K562 (cell line): Measurements from ENCODE around the gene CEBPA. TPM values are rescaled to one million over a fixed set of nuclear protein-coding genes. Genes with fewer than 3 reads are reported as not detected.
A peak's percentile ranks its signal among the peaks of the same experiment; 100 is the strongest.

ENCODE experiments used
- CXXC5 ChIP-seq: fragments of 250-450 bp; sonication (Bioruptor Pico); IDR thresholded peaks from 2 replicates; pipeline ENCODE4 v1.8.0; 2022; ENCODE audit warnings: inconsistent platforms, mild to moderate bottlenecking, moderate library complexity
- DMBX1 ChIP-seq: fragments of 250-450 bp; sonication (Bioruptor Pico); IDR thresholded peaks from 2 replicates; pipeline ENCODE4 v1.8.0; 2022; ENCODE audit warnings: inconsistent platforms, mild to moderate bottlenecking, moderate library complexity, borderline replicate concordance
- KDM2B ChIP-seq: fragments of 250-450 bp; sonication (Bioruptor Pico); IDR thresholded peaks from 2 replicates; pipeline ENCODE4 v1.8.0; 2021; ENCODE audit warnings: mild to moderate bottlenecking, moderate library complexity
- KDM5B ChIP-seq: fragments of 200-600 bp; sonication (generic); IDR thresholded peaks from 2 replicates; pipeline ENCODE4 v1.6.1; 2012; ENCODE audit warnings: low read depth, mild to moderate bottlenecking, moderate library complexity, low read length, control low read depth, inconsistent platforms; ENCODE audit not compliant: insufficient replicate concordance
- NELFE ChIP-seq: IDR thresholded peaks from 2 replicates; pipeline ENCODE4 v1.6.1; 2011; ENCODE audit warnings: mild to moderate bottlenecking; ENCODE audit not compliant: insufficient read depth, insufficient read length
- POLR2AphosphoS5 ChIP-seq: IDR thresholded peaks from 2 replicates; pipeline ENCODE4 v1.6.1; 2011; ENCODE audit warnings: mild to moderate bottlenecking, low read depth, low read length, moderate library complexity; ENCODE audit not compliant: control insufficient read depth, insufficient read depth
- RBFOX2 ChIP-seq: fragments of 200-400 bp; formaldehyde crosslinking; IDR thresholded peaks from 2 replicates; pipeline ENCODE4 v1.6.1; 2017; ENCODE audit warnings: low read depth, mild to moderate bottlenecking, low read length, moderate library complexity
- SMAD4 ChIP-seq: fragments of 250-450 bp; sonication (Bioruptor Pico); conservative IDR thresholded peaks from 2 replicates; pipeline ENCODE4 v1.8.0; 2021; ENCODE audit warnings: inconsistent platforms, mild to moderate bottlenecking, moderate library complexity
- STAT5A ChIP-seq: IDR thresholded peaks from 2 replicates; pipeline ENCODE4 v1.6.1; 2012; ENCODE audit warnings: low read length, inconsistent platforms, borderline replicate concordance
- TAF1 ChIP-seq: IDR thresholded peaks from 2 replicates; pipeline ENCODE4 v1.6.1; 2011; ENCODE audit warnings: mild to moderate bottlenecking, low read length, moderate library complexity; ENCODE audit not compliant: insufficient read depth, control insufficient read depth, severe bottlenecking; ENCODE audit errors: extremely low read depth
- polyA plus RNA-seq, 8 experiments: library from polyadenylated mRNA; depleted of rRNA in 4 of 8; stranded (reverse) in 5 of 8; unstranded in 3 of 8; fragments of >200 nt; fragmentation: Nextera tagmentation in 2 of 8; fragmentation: Illumina TruSeq in 1 of 8; extraction: Ambion mirVana in 2 of 8; extraction: Trizol in 1 of 8; gene quantifications; 2 replicates each; pipeline versions ENCODE4 v1.2.1 to v1.2.3, GENCODE V29; 2011 to 2014; ENCODE audit warnings: inconsistent platforms in 1 of 8, missing spikeins in 1 of 8
- total RNA-seq, 7 experiments: library from RNA; depleted of rRNA in 6 of 7; stranded (reverse); fragments of >200 nt in 6 of 7; fragmentation: Illumina TruSeq in 2 of 7; extraction: Trizol in 2 of 7; gene quantifications; 2 replicates each; pipeline versions ENCODE4 v1.2.1 to v1.2.3, GENCODE V29; 2011 to 2021; ENCODE audit warnings: low replicate concordance in 1 of 7
- TF ChIP-seq, protein P1 (sequence below): fragments of 250-450 bp; sonication (Bioruptor Pico); IDR thresholded peaks from 2 replicates; pipeline ENCODE4 v1.5.0; 2021; ENCODE audit warnings: mild to moderate bottlenecking, borderline replicate concordance
- TF ChIP-seq, protein P2 (sequence below), 2 experiments: IDR thresholded peaks; 2 replicates each; pipeline ENCODE4 v1.6.1; 2012; ENCODE audit warnings: improper control_type of control experiment in 2 of 2, low read depth in 2 of 2, low read length in 2 of 2, borderline replicate concordance in 1 of 2
- TF ChIP-seq, protein P3 (sequence below): IDR thresholded peaks from 3 replicates; pipeline ENCODE4 v1.6.1; 2011; ENCODE audit warnings: borderline replicate concordance, mild to moderate bottlenecking; ENCODE audit not compliant: insufficient read length, insufficient read depth
- TF ChIP-seq, protein P4 (sequence below): sonication (generic); formaldehyde crosslinking; IDR thresholded peaks from 2 replicates; pipeline ENCODE4 v1.4.0; 2020; ENCODE audit warnings: mild to moderate bottlenecking, missing genetic modification reagents
- TF ChIP-seq, protein P5 (sequence below): sonication (generic); formaldehyde crosslinking; IDR thresholded peaks from 2 replicates; pipeline ENCODE4 v1.8.1; 2023; ENCODE audit warnings: mild to moderate bottlenecking, missing genetic modification reagents, moderate library complexity

Gene CEBPA
- total and polyA plus RNA-seq, 9 of the 15 experiments (the other 6 are each of a cell fraction or from before 2014, with no cell fraction given) = 0.03 to 0.59 (median 0.15) TPM; not detected in 2

DNA sequence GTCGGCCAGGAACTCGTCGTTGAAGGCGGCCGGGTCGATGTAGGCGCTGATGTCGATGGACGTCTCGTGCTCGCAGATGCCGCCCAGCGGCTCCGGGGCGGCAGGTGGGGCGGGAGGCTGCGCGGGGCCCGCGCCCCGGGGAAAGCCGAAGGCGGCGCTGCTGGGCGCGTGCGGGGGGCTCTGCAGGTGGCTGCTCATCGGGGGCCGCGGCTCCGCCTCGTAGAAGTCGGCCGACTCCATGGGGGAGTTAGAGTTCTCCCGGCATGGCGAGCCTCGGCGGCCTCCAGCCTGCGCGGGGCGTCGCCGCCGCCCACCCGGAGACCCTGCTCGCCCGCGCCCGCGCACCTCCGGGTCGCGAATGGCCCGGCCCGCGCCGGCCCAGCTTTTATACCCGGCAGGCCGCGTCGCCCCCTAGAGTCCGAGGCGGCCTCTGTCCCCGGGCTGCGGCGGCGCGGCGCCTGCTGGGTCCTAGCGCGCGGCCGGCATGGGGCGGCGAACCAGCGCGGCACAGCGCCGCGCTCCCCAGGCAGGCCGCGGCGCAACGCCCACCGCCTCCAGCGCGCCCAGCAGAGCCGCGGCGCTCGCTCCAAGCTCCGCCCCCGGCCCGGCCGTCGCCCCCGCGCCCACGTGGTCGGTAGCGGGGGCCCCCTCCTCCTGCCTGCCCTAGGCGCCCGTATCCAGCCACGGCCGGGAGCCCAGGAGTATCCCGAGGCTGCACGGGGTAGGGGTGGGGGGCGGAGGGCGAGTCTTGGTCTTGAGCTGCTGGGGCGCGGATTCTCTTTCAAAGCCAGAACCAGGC, at the start of gene CEBPA (continued):
- TF ChIP-seq, protein P1, sequence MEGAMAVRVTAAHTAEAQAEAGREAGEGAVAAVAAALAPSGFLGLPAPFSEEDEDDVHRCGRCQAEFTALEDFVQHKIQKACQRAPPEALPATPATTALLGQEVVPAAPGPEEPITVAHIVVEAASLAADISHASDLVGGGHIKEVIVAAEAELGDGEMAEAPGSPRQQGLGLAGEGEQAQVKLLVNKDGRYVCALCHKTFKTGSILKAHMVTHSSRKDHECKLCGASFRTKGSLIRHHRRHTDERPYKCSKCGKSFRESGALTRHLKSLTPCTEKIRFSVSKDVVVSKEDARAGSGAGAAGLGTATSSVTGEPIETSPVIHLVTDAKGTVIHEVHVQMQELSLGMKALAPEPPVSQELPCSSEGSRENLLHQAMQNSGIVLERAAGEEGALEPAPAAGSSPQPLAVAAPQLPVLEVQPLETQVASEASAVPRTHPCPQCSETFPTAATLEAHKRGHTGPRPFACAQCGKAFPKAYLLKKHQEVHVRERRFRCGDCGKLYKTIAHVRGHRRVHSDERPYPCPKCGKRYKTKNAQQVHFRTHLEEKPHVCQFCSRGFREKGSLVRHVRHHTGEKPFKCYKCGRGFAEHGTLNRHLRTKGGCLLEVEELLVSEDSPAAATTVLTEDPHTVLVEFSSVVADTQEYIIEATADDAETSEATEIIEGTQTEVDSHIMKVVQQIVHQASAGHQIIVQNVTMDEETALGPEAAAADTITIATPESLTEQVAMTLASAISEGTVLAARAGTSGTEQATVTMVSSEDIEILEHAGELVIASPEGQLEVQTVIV (CRISPR knock-in tag) = no peak
- TF ChIP-seq POLR2AphosphoS5 = peak; percentile 67; the same call in 1 of the 2 replicates
- TF ChIP-seq, protein P2, sequence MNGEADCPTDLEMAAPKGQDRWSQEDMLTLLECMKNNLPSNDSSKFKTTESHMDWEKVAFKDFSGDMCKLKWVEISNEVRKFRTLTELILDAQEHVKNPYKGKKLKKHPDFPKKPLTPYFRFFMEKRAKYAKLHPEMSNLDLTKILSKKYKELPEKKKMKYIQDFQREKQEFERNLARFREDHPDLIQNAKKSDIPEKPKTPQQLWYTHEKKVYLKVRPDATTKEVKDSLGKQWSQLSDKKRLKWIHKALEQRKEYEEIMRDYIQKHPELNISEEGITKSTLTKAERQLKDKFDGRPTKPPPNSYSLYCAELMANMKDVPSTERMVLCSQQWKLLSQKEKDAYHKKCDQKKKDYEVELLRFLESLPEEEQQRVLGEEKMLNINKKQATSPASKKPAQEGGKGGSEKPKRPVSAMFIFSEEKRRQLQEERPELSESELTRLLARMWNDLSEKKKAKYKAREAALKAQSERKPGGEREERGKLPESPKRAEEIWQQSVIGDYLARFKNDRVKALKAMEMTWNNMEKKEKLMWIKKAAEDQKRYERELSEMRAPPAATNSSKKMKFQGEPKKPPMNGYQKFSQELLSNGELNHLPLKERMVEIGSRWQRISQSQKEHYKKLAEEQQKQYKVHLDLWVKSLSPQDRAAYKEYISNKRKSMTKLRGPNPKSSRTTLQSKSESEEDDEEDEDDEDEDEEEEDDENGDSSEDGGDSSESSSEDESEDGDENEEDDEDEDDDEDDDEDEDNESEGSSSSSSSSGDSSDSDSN (IDR thresholded peaks at IDR 0.05; ENCODE audit: borderline replicate concordance in 1 of 2, low read depth in 2 of 2, low read length in 2 of 2) = 0 out of 4 replicates have a peak, but pooled peaks of 1 of the 2 experiments have one; percentile 12
- TF ChIP-seq, protein P3, sequence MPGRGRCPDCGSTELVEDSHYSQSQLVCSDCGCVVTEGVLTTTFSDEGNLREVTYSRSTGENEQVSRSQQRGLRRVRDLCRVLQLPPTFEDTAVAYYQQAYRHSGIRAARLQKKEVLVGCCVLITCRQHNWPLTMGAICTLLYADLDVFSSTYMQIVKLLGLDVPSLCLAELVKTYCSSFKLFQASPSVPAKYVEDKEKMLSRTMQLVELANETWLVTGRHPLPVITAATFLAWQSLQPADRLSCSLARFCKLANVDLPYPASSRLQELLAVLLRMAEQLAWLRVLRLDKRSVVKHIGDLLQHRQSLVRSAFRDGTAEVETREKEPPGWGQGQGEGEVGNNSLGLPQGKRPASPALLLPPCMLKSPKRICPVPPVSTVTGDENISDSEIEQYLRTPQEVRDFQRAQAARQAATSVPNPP = no peak
- peak; percentile 29 for TF ChIP-seq NELFE
- TF ChIP-seq, protein P4, sequence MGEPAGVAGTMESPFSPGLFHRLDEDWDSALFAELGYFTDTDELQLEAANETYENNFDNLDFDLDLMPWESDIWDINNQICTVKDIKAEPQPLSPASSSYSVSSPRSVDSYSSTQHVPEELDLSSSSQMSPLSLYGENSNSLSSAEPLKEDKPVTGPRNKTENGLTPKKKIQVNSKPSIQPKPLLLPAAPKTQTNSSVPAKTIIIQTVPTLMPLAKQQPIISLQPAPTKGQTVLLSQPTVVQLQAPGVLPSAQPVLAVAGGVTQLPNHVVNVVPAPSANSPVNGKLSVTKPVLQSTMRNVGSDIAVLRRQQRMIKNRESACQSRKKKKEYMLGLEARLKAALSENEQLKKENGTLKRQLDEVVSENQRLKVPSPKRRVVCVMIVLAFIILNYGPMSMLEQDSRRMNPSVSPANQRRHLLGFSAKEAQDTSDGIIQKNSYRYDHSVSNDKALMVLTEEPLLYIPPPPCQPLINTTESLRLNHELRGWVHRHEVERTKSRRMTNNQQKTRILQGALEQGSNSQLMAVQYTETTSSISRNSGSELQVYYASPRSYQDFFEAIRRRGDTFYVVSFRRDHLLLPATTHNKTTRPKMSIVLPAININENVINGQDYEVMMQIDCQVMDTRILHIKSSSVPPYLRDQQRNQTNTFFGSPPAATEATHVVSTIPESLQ (CRISPR knock-in tag) = no peak
- TF ChIP-seq SMAD4 (CRISPR knock-in tag) = peak; percentile 69
- no peak; the same call in 1 of the 2 replicates for TF ChIP-seq KDM2B (CRISPR knock-in tag)
- TF ChIP-seq RBFOX2 = peak; percentile 90
- TF ChIP-seq TAF1 = peak; percentile 66
- no peak for TF ChIP-seq STAT5A
- TF ChIP-seq, protein P5, sequence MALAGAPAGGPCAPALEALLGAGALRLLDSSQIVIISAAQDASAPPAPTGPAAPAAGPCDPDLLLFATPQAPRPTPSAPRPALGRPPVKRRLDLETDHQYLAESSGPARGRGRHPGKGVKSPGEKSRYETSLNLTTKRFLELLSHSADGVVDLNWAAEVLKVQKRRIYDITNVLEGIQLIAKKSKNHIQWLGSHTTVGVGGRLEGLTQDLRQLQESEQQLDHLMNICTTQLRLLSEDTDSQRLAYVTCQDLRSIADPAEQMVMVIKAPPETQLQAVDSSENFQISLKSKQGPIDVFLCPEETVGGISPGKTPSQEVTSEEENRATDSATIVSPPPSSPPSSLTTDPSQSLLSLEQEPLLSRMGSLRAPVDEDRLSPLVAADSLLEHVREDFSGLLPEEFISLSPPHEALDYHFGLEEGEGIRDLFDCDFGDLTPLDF (CRISPR knock-in tag) = no peak
- TF ChIP-seq KDM5B = peak; percentile 95
- TF ChIP-seq DMBX1 (CRISPR knock-in tag) = 0 out of 2 replicates have a peak, but pooled peaks have one; percentile 15
- peak; percentile 89 for TF ChIP-seq CXXC5 (CRISPR knock-in tag)
